ENCODE results near the gene KRTAP5-2. TPM values are rescaled to one million over a fixed set of nuclear protein-coding genes. Genes with fewer than 3 reads are reported as not detected.

KRTAP5-2 gene
- total RNA-seq, 5 donors from 2014 or later (not counting 1 experiment from before 2014, with no cell fraction given): not detected

DNA sequence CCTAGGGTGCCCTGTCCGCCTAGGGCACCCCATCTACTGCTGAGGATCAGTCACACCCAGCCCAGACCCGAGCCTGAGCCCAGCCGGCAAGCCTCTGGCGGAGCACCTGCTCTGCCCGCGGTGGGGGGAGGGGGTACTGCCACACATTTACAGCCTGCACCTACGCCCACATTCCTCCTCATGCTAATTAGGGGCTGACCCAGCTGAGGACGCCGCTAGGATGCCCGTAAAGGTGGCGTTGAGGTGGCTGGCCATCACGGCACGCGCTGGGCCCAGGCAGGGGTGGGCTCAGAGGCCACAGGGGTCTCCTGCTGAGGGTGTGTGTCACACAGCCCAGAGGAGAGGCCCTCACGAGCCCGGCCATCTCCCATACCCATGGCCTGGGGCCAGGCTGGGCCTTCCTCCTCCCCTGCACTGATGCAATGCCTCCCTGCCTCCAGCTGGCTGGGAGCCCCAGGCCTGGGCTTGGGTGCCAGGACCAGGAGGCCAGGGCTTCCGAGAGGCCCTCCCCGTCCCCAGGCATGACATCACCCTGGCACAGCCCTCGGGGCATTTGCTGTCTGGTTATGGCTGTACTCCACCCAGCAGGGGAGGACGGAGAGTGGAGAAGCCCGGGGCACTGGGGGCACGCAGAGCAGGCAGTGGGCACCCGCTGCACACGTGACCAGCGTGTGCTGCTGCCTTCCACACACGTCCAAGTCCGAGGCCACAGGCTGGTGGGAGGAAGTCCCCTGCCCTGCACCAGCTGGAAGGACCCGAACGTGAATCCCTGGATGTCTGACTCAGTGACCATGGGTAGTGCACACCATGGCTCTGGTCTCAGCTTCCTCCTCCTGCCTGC, 38.8 kb downstream of the KRTAP5-2 start:
- ChIA-PET POLR2A (no interaction called here), CTCF (no interaction called here)
- Mint-ChIP-seq H3K4me3 (no peak overlapping the region), H3K36me3 (peaks cover 10% of the 10 kb centered on the region), H3K27ac (no peak overlapping the region), H3K9me3 (no peaks in the 10 kb centered on the region), H3K4me1 (peaks cover 0 to 5% (median 0%) of the 10 kb centered on the region in 3 donors), H3K27me3 (peaks cover 0 to 1% of the 10 kb centered on the region in 2 donors)
- peaks cover 0 to 19% of the 10 kb centered on the region in 2 experiments for H3K27me3 ChIP-seq (replicated peaks in 1 of 2; ENCODE audit: control insufficient read depth in 2 of 2, extremely low read depth in 1 of 2, insufficient read depth in 2 of 2, low read length in 1 of 2)
- 71% methylated on average over 23 of the region's 29 CpGs for WGBS (ENCODE audit: insufficient coverage)
- peaks cover 0 to 9% of the 10 kb centered on the region in 2 donors for H3K36me3 ChIP-seq (ENCODE audit: control insufficient read depth in 2 of 2, extremely low read depth in 1 of 2, insufficient read depth in 1 of 2, low read length in 1 of 2)
- H3K4me3 ChIP-seq (ENCODE audit: control insufficient read depth in 1 of 2, extremely low read depth in 1 of 2, low read length in 1 of 2): no peak overlapping the region
- H3K27ac ChIP-seq (ENCODE audit: low read length): no peak overlapping the region
- ATAC-seq (replicated peaks in 1 of 4): peak in 1 of 4 experiments; percentile 9
- DNase-seq: peak in 1 of 35 experiments; percentile 31
- H3K4me1 ChIP-seq (ENCODE audit: control insufficient read depth in 1 of 2, extremely low read depth in 1 of 2, insufficient read depth in 2 of 2, low read length in 2 of 2): no peaks in the 10 kb centered on the region
- H3K9me3 ChIP-seq: no peaks in the 10 kb centered on the region

DNA sequence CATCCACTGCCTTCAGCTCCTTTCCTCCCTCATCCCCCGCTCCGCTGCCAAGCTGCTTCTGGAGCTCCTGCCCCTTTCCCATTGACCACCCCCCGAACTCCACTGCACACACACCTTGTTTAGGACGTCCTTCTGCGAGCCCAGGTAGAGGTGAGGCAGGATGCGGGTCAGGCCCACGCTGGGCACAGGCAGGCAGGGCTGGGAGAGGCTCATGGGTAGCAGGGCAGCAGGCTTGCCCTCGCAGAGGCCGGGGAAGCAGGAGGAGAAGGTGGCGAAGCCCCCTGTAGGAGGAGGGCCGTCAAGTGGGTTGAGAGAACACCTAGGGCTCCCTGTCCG, 39.4 kb downstream of the KRTAP5-2 start:
- H3K36me3 ChIP-seq (ENCODE audit: control insufficient read depth in 2 of 2, extremely low read depth in 1 of 2, insufficient read depth in 1 of 2, low read length in 1 of 2): peaks cover 0 to 9% of the 10 kb centered on the region in 2 donors

DNA sequence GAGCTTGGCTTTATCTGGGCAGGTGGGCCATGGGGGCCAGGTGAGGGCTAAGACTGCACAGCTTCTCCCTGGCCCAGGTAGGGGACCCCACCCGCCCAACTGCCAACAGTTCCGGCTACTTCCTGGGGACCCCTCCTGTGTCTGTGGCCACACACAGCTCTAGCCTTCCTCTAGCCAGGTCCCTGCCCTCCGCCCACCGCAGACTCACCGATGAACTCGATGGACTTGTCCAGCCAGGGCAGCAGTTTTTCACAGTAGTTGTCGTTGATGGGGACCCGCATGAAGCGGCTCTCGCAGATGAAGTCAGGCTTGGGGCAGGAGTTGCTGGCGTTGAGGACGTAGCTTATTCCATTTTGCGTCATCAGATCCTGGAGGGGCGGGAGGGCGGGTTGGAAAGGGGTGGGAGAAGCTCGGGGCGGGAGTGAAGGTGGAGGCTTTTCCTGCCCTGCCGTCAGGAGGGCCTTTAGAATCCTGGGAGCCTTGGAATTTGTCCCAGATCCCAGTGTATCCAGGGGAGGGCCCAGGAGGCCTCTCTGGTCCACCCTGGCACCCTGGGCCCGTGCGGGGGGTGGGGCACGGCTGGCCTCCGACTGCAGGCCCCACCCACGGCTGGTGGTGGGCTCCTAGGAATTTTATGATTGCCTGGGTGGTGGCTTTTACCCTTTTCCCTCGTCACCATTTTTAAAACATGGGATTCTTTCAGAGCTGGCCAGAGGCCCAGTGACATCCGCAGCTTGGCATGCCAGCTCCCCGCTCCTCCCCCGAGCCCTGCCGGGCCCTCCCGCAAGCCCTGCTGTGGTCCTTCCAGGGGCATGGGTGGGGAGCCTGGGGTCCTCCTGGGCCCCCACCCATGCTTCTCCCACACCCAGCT, 40.0 kb downstream of the KRTAP5-2 start:
- peaks cover 0 to 9% (median 0%) of the 10 kb centered on the region in 3 donors for H3K4me1 Mint-ChIP-seq
- H3K27ac ChIP-seq (ENCODE audit: low read length): no peak overlapping the region
- peak in 1 of 4 experiments; percentile 1 for ATAC-seq (replicated peaks in 1 of 4)
- peaks cover 10% of the 10 kb centered on the region for H3K36me3 Mint-ChIP-seq
- ChIA-PET POLR2A (no interaction called here), CTCF (interaction anchor here in 1 of 2 donors (0.6 to 1.6 kb wide), 3 partner anchors 12 to 19 kb away, joined by 3 to 5 read pairs (median 3); no protein-coding TSS in a partner anchor)
- no peak overlapping the region for H3K27ac Mint-ChIP-seq
- peak in 1 of 35 experiments; percentile 12 for DNase-seq
- WGBS (ENCODE audit: insufficient coverage): 86% methylated on average over 26 of the region's 29 CpGs
- H3K9me3 ChIP-seq: no peaks in the 10 kb centered on the region
- no peaks in the 10 kb centered on the region for H3K9me3 Mint-ChIP-seq
- H3K4me3 Mint-ChIP-seq: peak overlapping the region in 1 of 3 donors; percentile 22
- H3K36me3 ChIP-seq (ENCODE audit: control insufficient read depth in 2 of 2, extremely low read depth in 1 of 2, insufficient read depth in 1 of 2, low read length in 1 of 2): peaks cover 0 to 6% of the 10 kb centered on the region in 2 donors
- H3K27me3 ChIP-seq (replicated peaks in 1 of 2; ENCODE audit: control insufficient read depth in 2 of 2, extremely low read depth in 1 of 2, insufficient read depth in 2 of 2, low read length in 1 of 2): peaks cover 0 to 23% of the 10 kb centered on the region in 2 experiments
- H3K4me1 ChIP-seq (ENCODE audit: control insufficient read depth in 1 of 2, extremely low read depth in 1 of 2, insufficient read depth in 2 of 2, low read length in 2 of 2): no peaks in the 10 kb centered on the region
- peaks cover 0 to 4% of the 10 kb centered on the region in 2 donors for H3K27me3 Mint-ChIP-seq
- H3K4me3 ChIP-seq (ENCODE audit: control insufficient read depth in 1 of 2, extremely low read depth in 1 of 2, low read length in 1 of 2): no peak overlapping the region

More for the DNA sequence above, 39.4 kb downstream of the KRTAP5-2 start:
- Mint-ChIP-seq H3K4me1 (peaks cover 0 to 7% (median 0%) of the 10 kb centered on the region in 3 donors), H3K27me3 (peaks cover 0 to 3% of the 10 kb centered on the region in 2 donors), H3K36me3 (peaks cover 10% of the 10 kb centered on the region), H3K9me3 (no peaks in the 10 kb centered on the region), H3K27ac (no peak overlapping the region), H3K4me3 (no peak overlapping the region)
- ATAC-seq (replicated peaks in 1 of 4) (no peak), DNase-seq (peak in 2 of 35 experiments; percentile 13 to 30)
- 80% methylated on average over 5 of the region's 12 CpGs for WGBS (ENCODE audit: insufficient coverage)
- no peak overlapping the region for H3K4me3 ChIP-seq (ENCODE audit: control insufficient read depth in 1 of 2, extremely low read depth in 1 of 2, low read length in 1 of 2)
- CTCF ChIA-PET: interaction anchor here in 1 of 2 donors (1.6 kb wide), 1 partner anchor 15 kb away, joined by 3 read pairs; no protein-coding TSS in a partner anchor
- H3K27me3 ChIP-seq (replicated peaks in 1 of 2; ENCODE audit: control insufficient read depth in 2 of 2, extremely low read depth in 1 of 2, insufficient read depth in 2 of 2, low read length in 1 of 2): peaks cover 0 to 21% of the 10 kb centered on the region in 2 experiments
- no peaks in the 10 kb centered on the region for H3K9me3 ChIP-seq
- POLR2A ChIA-PET: no interaction called here
- H3K4me1 ChIP-seq (ENCODE audit: control insufficient read depth in 1 of 2, extremely low read depth in 1 of 2, insufficient read depth in 2 of 2, low read length in 2 of 2): no peaks in the 10 kb centered on the region
- no peak overlapping the region for H3K27ac ChIP-seq (ENCODE audit: low read length)

DNA sequence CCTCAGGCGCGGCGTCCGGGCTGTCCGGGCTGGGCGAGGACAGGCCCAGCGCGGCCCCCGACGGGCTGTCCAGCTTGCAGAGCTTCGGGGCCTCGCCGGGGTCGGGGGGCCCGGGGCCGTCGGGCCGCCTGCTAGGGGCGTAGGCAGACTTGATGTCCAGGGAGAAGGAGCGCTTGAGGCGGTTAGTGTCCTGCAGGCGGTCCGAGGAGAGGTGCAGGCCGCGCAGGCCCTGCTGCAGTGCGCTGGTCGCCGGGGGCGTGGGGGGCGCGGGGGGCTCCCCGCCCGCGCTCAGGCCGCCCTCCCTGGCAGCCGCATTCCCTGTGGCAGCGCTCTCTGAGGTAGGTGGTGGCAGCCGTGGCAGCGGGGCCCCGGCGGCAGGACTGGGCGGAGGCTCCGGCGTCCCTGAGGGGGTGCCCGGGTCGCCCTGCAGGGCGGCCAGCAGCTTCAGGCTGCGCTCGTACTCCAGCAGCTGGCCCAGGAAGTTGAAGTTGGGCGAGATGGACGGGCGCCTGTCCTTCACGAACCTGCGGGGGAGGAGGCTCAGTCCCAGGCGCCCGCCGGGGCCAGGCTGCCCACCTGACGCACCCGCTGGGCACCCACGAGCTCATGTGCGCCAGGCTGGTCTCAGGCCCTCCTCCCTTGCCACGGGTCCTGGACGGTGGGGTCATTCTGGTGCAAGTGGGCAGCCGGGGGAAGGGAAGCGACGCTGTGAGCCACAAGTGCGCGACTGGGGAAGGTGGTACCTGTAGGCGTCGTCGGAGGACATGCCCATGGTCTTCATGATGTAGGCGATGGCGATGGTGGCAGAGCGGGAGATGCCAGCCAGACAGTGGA, 40.8 kb downstream of the KRTAP5-2 start:
- Histone ChIP-seq H3K4me1 (ENCODE audit: control insufficient read depth in 1 of 2, extremely low read depth in 1 of 2, insufficient read depth in 2 of 2, low read length in 2 of 2) (no peaks in the 10 kb centered on the region), H3K27me3 (replicated peaks in 1 of 2; ENCODE audit: control insufficient read depth in 2 of 2, extremely low read depth in 1 of 2, insufficient read depth in 2 of 2, low read length in 1 of 2) (peaks cover 2 to 26% of the 10 kb centered on the region in 2 experiments), H3K27ac (ENCODE audit: low read length) (no peak overlapping the region), H3K9me3 (no peaks in the 10 kb centered on the region), H3K4me3 (ENCODE audit: control insufficient read depth in 1 of 2, extremely low read depth in 1 of 2, low read length in 1 of 2) (no peak overlapping the region), H3K36me3 (ENCODE audit: control insufficient read depth in 2 of 2, extremely low read depth in 1 of 2, insufficient read depth in 1 of 2, low read length in 1 of 2) (peaks cover 0 to 4% of the 10 kb centered on the region in 2 donors)
- CTCF ChIA-PET: interaction anchor here in 1 of 2 donors (0.6 to 1.6 kb wide), 3 partner anchors 11 to 20 kb away, joined by 3 to 5 read pairs (median 3); no protein-coding TSS in a partner anchor
- POLR2A ChIA-PET: no interaction called here
- Mint-ChIP-seq H3K27me3 (peaks cover 4% of the 10 kb centered on the region in 2 donors), H3K36me3 (peaks cover 7% of the 10 kb centered on the region), H3K4me1 (peaks cover 0 to 9% (median 0%) of the 10 kb centered on the region in 3 donors), H3K9me3 (no peaks in the 10 kb centered on the region), H3K4me3 (peak overlapping the region in 1 of 3 donors; percentile 22), H3K27ac (no peak overlapping the region)
- WGBS (ENCODE audit: insufficient coverage): 80% methylated on average over 69 of the region's 74 CpGs
- peak in 2 of 35 experiments; percentile 3 to 16 for DNase-seq
- no peak for ATAC-seq (replicated peaks in 1 of 4)

DNA sequence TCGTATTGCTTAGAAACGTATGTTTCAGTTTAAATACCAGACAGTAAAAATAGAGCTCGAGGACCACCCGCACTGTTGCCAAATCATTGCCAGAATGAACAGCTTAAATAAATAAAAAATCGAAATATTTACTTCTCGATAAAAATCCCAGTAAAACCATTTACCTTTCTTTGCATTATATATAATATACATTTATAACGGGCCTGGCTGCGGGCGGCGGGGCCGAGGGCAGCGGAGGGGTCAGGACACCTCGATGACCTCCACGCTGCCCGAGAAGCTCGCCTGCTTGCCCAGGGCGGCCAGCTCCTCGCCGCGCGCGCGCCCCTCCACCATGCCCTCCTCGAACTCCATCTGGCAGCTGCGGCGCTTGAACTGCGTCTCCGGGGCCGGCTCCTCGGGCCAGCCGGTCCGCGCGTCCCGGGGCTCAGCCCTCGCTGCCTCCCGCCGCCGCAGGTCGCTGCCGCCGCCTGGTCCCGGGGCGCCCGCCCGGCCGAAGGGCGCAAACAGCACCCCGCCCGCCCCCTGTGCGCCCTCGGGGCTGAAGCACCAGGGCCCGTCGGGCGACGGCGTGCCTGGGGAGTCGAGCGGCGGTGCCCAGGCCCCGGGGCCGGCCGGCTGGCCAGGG, 41.7 kb downstream of the KRTAP5-2 start:
- DNase-seq (peak in 1 of 35 experiments; percentile 11), ATAC-seq (replicated peaks in 1 of 4) (no peak)
- whole genome bisulfite sequencing (ENCODE audit: insufficient coverage): 56% methylated on average over 57 of the region's 63 CpGs
- ChIA-PET POLR2A (interaction anchor here in 1 of 2 donors (0.9 to 1.2 kb wide), 2 partner anchors 9 to 11 kb away, joined by 4 to 5 read pairs; no protein-coding TSS in a partner anchor), CTCF (interaction anchor here in 1 of 2 donors (1.0 kb wide), 1 partner anchor 9 kb away, joined by 3 read pairs; no protein-coding TSS in a partner anchor)
- peaks cover 0 to 4% of the 10 kb centered on the region in 2 donors for H3K36me3 ChIP-seq (ENCODE audit: control insufficient read depth in 2 of 2, extremely low read depth in 1 of 2, insufficient read depth in 1 of 2, low read length in 1 of 2)
- H3K27ac ChIP-seq (ENCODE audit: low read length): no peak overlapping the region
- H3K4me1 Mint-ChIP-seq: peaks cover 0 to 9% (median 0%) of the 10 kb centered on the region in 3 donors
- no peaks in the 10 kb centered on the region for H3K4me1 ChIP-seq (ENCODE audit: control insufficient read depth in 1 of 2, extremely low read depth in 1 of 2, insufficient read depth in 2 of 2, low read length in 2 of 2)
- H3K4me3 Mint-ChIP-seq: no peak overlapping the region
- no peak overlapping the region for H3K27ac Mint-ChIP-seq
- no peaks in the 10 kb centered on the region for H3K9me3 ChIP-seq
- H3K27me3 Mint-ChIP-seq: peaks cover 4% of the 10 kb centered on the region in 2 donors
- H3K27me3 ChIP-seq (replicated peaks in 1 of 2; ENCODE audit: control insufficient read depth in 2 of 2, extremely low read depth in 1 of 2, insufficient read depth in 2 of 2, low read length in 1 of 2): peaks cover 2 to 24% of the 10 kb centered on the region in 2 experiments
- H3K4me3 ChIP-seq (ENCODE audit: control insufficient read depth in 1 of 2, extremely low read depth in 1 of 2, low read length in 1 of 2): no peak overlapping the region
- H3K9me3 Mint-ChIP-seq: no peaks in the 10 kb centered on the region
- peaks cover 7% of the 10 kb centered on the region for H3K36me3 Mint-ChIP-seq
